Neural cell (in vitro differentiated cells): Measurements from ENCODE around the gene PTPRD. TPM values are rescaled to one million over a fixed set of nuclear protein-coding genes. Genes with fewer than 3 reads are reported as not detected.

Experiments used
- H2AFZ ChIP-seq: fragments of 200-600, 300-800 bp; sonication (generic), shearing (Covaris generic); 2 replicates; pipeline ENCODE4 v1.6.0; 2014; ENCODE audit warnings: low read depth, mild to moderate bottlenecking, antibody characterized with exemption, low read length, moderate library complexity
- H3F3A ChIP-seq: fragments of 200-600 bp; shearing (Covaris generic); 2 replicates; pipeline ENCODE4 v1.6.1; 2016; ENCODE audit warnings: mild to moderate bottlenecking, moderate library complexity, mixed read lengths, antibody characterized with exemption, low read length; ENCODE audit not compliant: insufficient read depth, poor library complexity, severe bottlenecking
- H3K27ac ChIP-seq: fragments of 200-600, 300-800 bp; sonication (generic), shearing (Covaris generic); 2 replicates; pipeline ENCODE4 v1.5.1; 2014; ENCODE audit warnings: mild to moderate bottlenecking, low read length, moderate library complexity
- H3K27me3 ChIP-seq: fragments of 300-800, 200-600 bp; sonication (generic), shearing (Covaris generic); 2 replicates; pipeline ENCODE4 v1.6.0; 2014; ENCODE audit warnings: mild to moderate bottlenecking, low read depth, low read length, moderate library complexity; ENCODE audit not compliant: insufficient read depth
- H3K36me3 ChIP-seq: fragments of 300-800, 200-600 bp; sonication (generic), shearing (Covaris generic); 2 replicates; pipeline ENCODE4 v1.5.1; 2014; ENCODE audit warnings: mild to moderate bottlenecking, antibody characterized with exemption, low read length, moderate library complexity; ENCODE audit not compliant: insufficient read depth
- H3K4me2 ChIP-seq: fragments of 300-800, 200-600 bp; sonication (generic), shearing (Covaris generic); 2 replicates; pipeline ENCODE4 v1.6.0; 2014; ENCODE audit warnings: mild to moderate bottlenecking, low read length
- H3K4me3 ChIP-seq: fragments of 300-800, 200-600 bp; sonication (generic), shearing (Covaris generic); 2 replicates; pipeline ENCODE4 v1.5.1; 2014; ENCODE audit warnings: mild to moderate bottlenecking, low read length, moderate library complexity
- H3K79me2 ChIP-seq: fragments of 200-600 bp; shearing (Covaris generic); replicated peaks from 2 replicates; pipeline ENCODE4 v1.6.0; 2014; ENCODE audit warnings: mild to moderate bottlenecking, low read length, moderate library complexity; ENCODE audit not compliant: insufficient read depth
- H3K9ac ChIP-seq: fragments of 300-800, 200-600 bp; sonication (generic), shearing (Covaris generic); 2 replicates; pipeline ENCODE4 v1.6.1; 2016; ENCODE audit warnings: mild to moderate bottlenecking, low read length, mixed read lengths
- H3K9me2 ChIP-seq: fragments of 200-600 bp; shearing (Covaris generic); 2 replicates; pipeline ENCODE4 v1.6.1; 2016; ENCODE audit warnings: mild to moderate bottlenecking, low read length, mixed read lengths; ENCODE audit not compliant: insufficient read depth
- H3K9me3 ChIP-seq: fragments of 200-600, 300-800 bp; sonication (generic), shearing (Covaris generic); 2 replicates; pipeline ENCODE4 v1.6.1; 2016; ENCODE audit warnings: mild to moderate bottlenecking, mixed run types, low read length, moderate library complexity, mixed read lengths
- H4K20me1 ChIP-seq: fragments of 200-600 bp; shearing (Covaris generic); 2 replicates; pipeline ENCODE4 v1.6.1; 2016; ENCODE audit warnings: mild to moderate bottlenecking, mixed run types; ENCODE audit not compliant: insufficient read depth
- CTCF ChIP-seq: fragments of 450-650 bp; IDR thresholded peaks from 2 replicates; pipeline ENCODE4 v1.5.1; 2014; ENCODE audit warnings: antibody characterized with exemption, mild to moderate bottlenecking, moderate library complexity; ENCODE audit not compliant: poor library complexity, severe bottlenecking
- EP300 ChIP-seq: fragments of 450-650 bp; conservative IDR thresholded peaks from 2 replicates; pipeline ENCODE4 v1.6.1; 2014; ENCODE audit warnings: antibody characterized with exemption, mild to moderate bottlenecking, moderate library complexity; ENCODE audit not compliant: poor library complexity, severe bottlenecking
- EZH2 ChIP-seq: fragments of 200-600, 300-800 bp; shearing (Covaris generic), sonication (generic); IDR thresholded peaks from 2 replicates; pipeline ENCODE4 v1.6.1; 2014; ENCODE audit warnings: antibody characterized with exemption, low read length, borderline replicate concordance, mild to moderate bottlenecking; ENCODE audit not compliant: insufficient read depth, poor library complexity, severe bottlenecking
- MXI1 ChIP-seq: fragments of 450-650 bp; conservative IDR thresholded peaks from 2 replicates; pipeline ENCODE4 v1.6.1; 2014; ENCODE audit warnings: antibody characterized with exemption, mild to moderate bottlenecking; ENCODE audit not compliant: poor library complexity, severe bottlenecking
- POLR2AphosphoS5 ChIP-seq: IDR thresholded peaks from 2 replicates; pipeline ENCODE4 v1.6.1; 2012
- RAD21 ChIP-seq: fragments of 450-650 bp; conservative IDR thresholded peaks from 2 replicates; pipeline ENCODE4 v1.6.1; 2014; ENCODE audit warnings: antibody characterized with exemption, mild to moderate bottlenecking, moderate library complexity
- REST ChIP-seq: IDR thresholded peaks from 2 replicates; pipeline ENCODE4 v1.6.1; 2012; ENCODE audit warnings: borderline replicate concordance
- SMC3 ChIP-seq: fragments of 450-650 bp; conservative IDR thresholded peaks from 2 replicates; pipeline ENCODE4 v1.6.1; 2014; ENCODE audit warnings: antibody characterized with exemption, mild to moderate bottlenecking, moderate library complexity; ENCODE audit not compliant: poor library complexity
- TAF1 ChIP-seq: IDR thresholded peaks from 2 replicates; pipeline ENCODE4 v1.6.1; 2012; ENCODE audit warnings: low read depth
- polyA plus RNA-seq: library from polyadenylated mRNA; depleted of rRNA; stranded (reverse); fragments of >200 nt; gene quantifications from 2 replicates; pipeline ENCODE4 v1.2.3, GENCODE V29; 2014

The PTPRD gene
- polyA plus RNA-seq, 1 donor from 2014 or later: 143 TPM

- Histone ChIP-seq H3K4me3 (no peak overlapping the region), H3K36me3 (no peaks in the 10 kb centered on the region), H3K79me2 (no peaks in the 10 kb centered on the region), H3K9me2 (no peaks in the 10 kb centered on the region), H3K9me3 (no peaks in the 10 kb centered on the region), H3K9ac (no peak overlapping the region), H3K4me2 (peak overlapping the region; percentile 26), H2AFZ (no peak overlapping the region), H3K27ac (no peak overlapping the region), H3K27me3 (no peaks in the 10 kb centered on the region), H3F3A (no peaks in the 10 kb centered on the region), H4K20me1 (no peaks in the 10 kb centered on the region)
- TF ChIP-seq RAD21 (no peak), REST (no peak), CTCF (no peak), EP300 (no peak), TAF1 (no peak), MXI1 (no peak), SMC3 (no peak), EZH2 (no peak), POLR2AphosphoS5 (no peak)
Observed at GRCh38 chr9:8284884-8285283, 2327.9 kb downstream of the PTPRD start.

GRCh38 chr9:8282535-8282934, 2330.3 kb downstream of the PTPRD start:
- no peak overlapping the region for H3K9ac ChIP-seq
- H3K9me2 ChIP-seq: no peaks in the 10 kb centered on the region
- no peaks in the 10 kb centered on the region for H3K9me3 ChIP-seq
- no peak overlapping the region for H3K4me2 ChIP-seq
- no peak overlapping the region for H2AFZ ChIP-seq
- H3F3A ChIP-seq: no peaks in the 10 kb centered on the region
- no peak overlapping the region for H3K27ac ChIP-seq
- H3K4me3 ChIP-seq: no peak overlapping the region
- H4K20me1 ChIP-seq: no peaks in the 10 kb centered on the region
- no peaks in the 10 kb centered on the region for H3K27me3 ChIP-seq
- no peaks in the 10 kb centered on the region for H3K79me2 ChIP-seq
- no peak for TF ChIP-seq RAD21
- TF ChIP-seq POLR2AphosphoS5: peak; percentile 48
- TF ChIP-seq EZH2: no peak
- no peaks in the 10 kb centered on the region for H3K36me3 ChIP-seq

GRCh38 chr9:8280811-8281210, 2332.0 kb downstream of the PTPRD start:
- Histone ChIP-seq H3K9me3 (no peaks in the 10 kb centered on the region), H3K79me2 (no peaks in the 10 kb centered on the region), H3K9ac (no peak overlapping the region), H3F3A (no peaks in the 10 kb centered on the region), H3K27me3 (no peaks in the 10 kb centered on the region), H3K4me2 (no peak overlapping the region), H3K4me3 (no peak overlapping the region), H3K27ac (no peak overlapping the region), H2AFZ (no peak overlapping the region), H3K36me3 (no peaks in the 10 kb centered on the region), H4K20me1 (no peaks in the 10 kb centered on the region), H3K9me2 (no peaks in the 10 kb centered on the region)
- TF ChIP-seq POLR2AphosphoS5: no peak
- no peak for TF ChIP-seq MXI1
- no peak for TF ChIP-seq CTCF
- no peak for TF ChIP-seq RAD21
